GM23338 (cell line): ENCODE results near the gene RAC3. TPM values are rescaled to one million over a fixed set of nuclear protein-coding genes. Genes with fewer than 3 reads are reported as not detected.

Experiments
- ATAC-seq: fragments of 200-7000 bp; cut with Tn5 transposase; 3 replicates; pipeline ENCODE4 v1.9.1; 2020
- DNase-seq: peaks from one replicate; pipeline ENCODE4 v3.0.0-alpha.2; 2015; ENCODE audit warnings: low spot score
- H2AFZ ChIP-seq: fragments of 200-600 bp; sonication (generic); 2 replicates; pipeline ENCODE4 v1.8.0; 2016; ENCODE audit warnings: antibody characterized with exemption, mild to moderate bottlenecking, moderate library complexity
- H3F3A ChIP-seq: fragments of 200-600 bp; sonication (generic); replicated peaks from 2 replicates; pipeline ENCODE4 v1.8.0; 2017; ENCODE audit warnings: antibody characterized with exemption, mixed run types, low read depth
- H3K27ac ChIP-seq: fragments of 200-600 bp; sonication (generic); 2 replicates; pipeline ENCODE4 v1.6.1; 2016; ENCODE audit warnings: low read depth
- H3K27me3 ChIP-seq: fragments of 200-600 bp; sonication (generic); 2 replicates; pipeline ENCODE4 v1.8.0; 2016; ENCODE audit warnings: mild to moderate bottlenecking, mixed run types, moderate library complexity; ENCODE audit not compliant: insufficient read depth
- H3K36me3 ChIP-seq: fragments of 200-600 bp; sonication (generic); 2 replicates; pipeline ENCODE4 v1.8.0; 2016; ENCODE audit warnings: mild to moderate bottlenecking; ENCODE audit not compliant: insufficient read depth
- H3K4me1 ChIP-seq: fragments of 200-600 bp; sonication (generic); 2 replicates; pipeline ENCODE4 v1.8.0; 2016; ENCODE audit warnings: mild to moderate bottlenecking, moderate library complexity; ENCODE audit not compliant: insufficient read depth
- H3K4me2 ChIP-seq: fragments of 200-600 bp; sonication (generic); 2 replicates; pipeline ENCODE4 v1.7.1; 2017; ENCODE audit warnings: mixed run types
- H3K4me3 ChIP-seq: fragments of 200-600 bp; sonication (generic); 2 replicates; pipeline ENCODE4 v1.6.1; 2016; ENCODE audit warnings: mixed run types
- H3K79me2 ChIP-seq: fragments of 200-600 bp; sonication (generic); replicated peaks from 2 replicates; pipeline ENCODE4 v1.8.0; 2017; ENCODE audit warnings: mild to moderate bottlenecking; ENCODE audit not compliant: insufficient read depth
- H3K9me2 ChIP-seq: fragments of 200-600 bp; sonication (generic); 2 replicates; pipeline ENCODE4 v1.8.0; 2017; ENCODE audit not compliant: insufficient read depth
- H4K20me1 ChIP-seq: fragments of 200-600 bp; sonication (generic); replicated peaks from 2 replicates; pipeline ENCODE4 v1.8.0; 2017; ENCODE audit warnings: mild to moderate bottlenecking; ENCODE audit not compliant: insufficient read depth
- H3K27ac Mint-ChIP-seq: 2 replicates; pipeline ENCODE4 v1.8.0; 2020; ENCODE audit warnings: inconsistent platforms, mild to moderate bottlenecking, moderate library complexity, mixed read lengths
- H3K27me3 Mint-ChIP-seq: 3 replicates; pipeline ENCODE4 v1.8.0; 2022; ENCODE audit warnings: low read depth, mild to moderate bottlenecking, moderate library complexity, mixed read lengths, inconsistent platforms; ENCODE audit not compliant: insufficient read depth, poor library complexity
- H3K36me3 Mint-ChIP-seq: 3 replicates; pipeline ENCODE4 v1.8.0; 2021; ENCODE audit warnings: low read depth, mild to moderate bottlenecking, inconsistent platforms, moderate library complexity, mixed read lengths
- H3K4me1 Mint-ChIP-seq: 3 replicates; pipeline ENCODE4 v1.8.0; 2020; ENCODE audit warnings: mild to moderate bottlenecking, inconsistent platforms, mixed read lengths
- H3K4me3 Mint-ChIP-seq: 3 replicates; pipeline ENCODE4 v1.8.0; 2021; ENCODE audit warnings: moderate library complexity, mild to moderate bottlenecking, inconsistent platforms, mixed read lengths
- H3K9me3 Mint-ChIP-seq: 3 replicates; pipeline ENCODE4 v1.8.0; 2020; ENCODE audit warnings: moderate library complexity, mild to moderate bottlenecking, inconsistent platforms, mixed read lengths
- CREB1 ChIP-seq: fragments of 250-450 bp; sonication (Bioruptor Pico); IDR thresholded peaks from 2 replicates; pipeline ENCODE4 v1.5.0; 2020; ENCODE audit warnings: low read depth, mild to moderate bottlenecking, moderate library complexity
- EZH2 ChIP-seq: fragments of 200-600 bp; sonication (generic); IDR thresholded peaks from one replicate; pipeline ENCODE4 v1.8.0; 2017; ENCODE audit warnings: antibody characterized with exemption, mild to moderate bottlenecking, low read depth; ENCODE audit not compliant: unreplicated experiment
- EZH2phosphoT487 ChIP-seq: fragments of 200-600 bp; sonication (generic); IDR thresholded peaks from one replicate; pipeline ENCODE4 v1.8.1; 2018; ENCODE audit warnings: antibody characterized with exemption; ENCODE audit not compliant: unreplicated experiment
- JUNB ChIP-seq: IDR thresholded peaks from one replicate; pipeline ENCODE4 v1.6.1; 2016; ENCODE audit warnings: antibody characterized with exemption; ENCODE audit not compliant: unreplicated experiment
- NANOG ChIP-seq: IDR thresholded peaks from 2 replicates; pipeline ENCODE4 v1.6.1; 2016; ENCODE audit warnings: antibody characterized with exemption, borderline replicate concordance
- POLR2AphosphoS5 ChIP-seq: IDR thresholded peaks from 2 replicates; pipeline ENCODE4 v1.6.1; 2016; ENCODE audit warnings: antibody characterized with exemption, low read depth
- STAT1 ChIP-seq: IDR thresholded peaks from one replicate; pipeline ENCODE4 v1.6.1; 2016; ENCODE audit warnings: antibody characterized with exemption; ENCODE audit not compliant: unreplicated experiment
- ZNF114 ChIP-seq: fragments of 250-450 bp; sonication (Bioruptor Pico); IDR thresholded peaks from 2 replicates; pipeline ENCODE4 v1.5.0; 2020; ENCODE audit warnings: mild to moderate bottlenecking, moderate library complexity
- ZNF331 ChIP-seq: fragments of 250-450 bp; sonication (Bioruptor Pico); IDR thresholded peaks from 2 replicates; pipeline ENCODE4 v1.5.0; 2020; ENCODE audit warnings: low read depth, mild to moderate bottlenecking, moderate library complexity
- polyA plus RNA-seq: library from polyadenylated mRNA; unstranded; fragments of >200 nt; fragmentation: Nextera tagmentation; extraction: Ambion mirVana; gene quantifications from 2 replicates; pipeline ENCODE4 v1.2.1, GENCODE V29; 2016
- total RNA-seq: library from RNA; depleted of rRNA; stranded (reverse); fragments of >200 nt; shearing (Covaris generic); gene quantifications from 2 replicates; pipeline ENCODE4 v1.2.3, GENCODE V29; 2014
- TF ChIP-seq, protein P1 (sequence below), 2 experiments: fragments of 200-600 bp in 1 of 2; sonication (generic) in 1 of 2; conservative IDR thresholded peaks; 2 replicates each; pipeline versions ENCODE4 v1.5.1 to v1.6.1; 2016 to 2017; ENCODE audit warnings: antibody characterized with exemption in 2 of 2, low read depth in 2 of 2, mild to moderate bottlenecking in 2 of 2, moderate library complexity in 1 of 2
- TF ChIP-seq, protein P2 (sequence below): IDR thresholded peaks from one replicate; pipeline ENCODE4 v1.6.1; 2018; ENCODE audit warnings: antibody characterized with exemption; ENCODE audit not compliant: unreplicated experiment
- TF ChIP-seq, protein P3 (sequence below): IDR thresholded peaks from 2 replicates; pipeline ENCODE4 v1.6.1; 2016; ENCODE audit warnings: antibody characterized with exemption
- TF ChIP-seq, protein P4 (sequence below): fragments of 250-450 bp; sonication (Bioruptor Pico); IDR thresholded peaks from 2 replicates; pipeline ENCODE4 v1.5.0; 2020; ENCODE audit warnings: mild to moderate bottlenecking, moderate library complexity

The RAC3 gene
- total and polyA plus RNA-seq, 2 experiments from 2014 or later = 31.5 to 293 TPM

GRCh38 chr17:82036634-82037091 lies 5.2 kb downstream of the RAC3 start:
- Histone ChIP-seq H3F3A (peaks cover 11% of the 10 kb centered on the region), H3K79me2 (peaks cover 8% of the 10 kb centered on the region; the same call in 1 of the 2 replicates), H2AFZ (no peak overlapping the region), H3K36me3 (no peaks in the 10 kb centered on the region), H3K27me3 (no peaks in the 10 kb centered on the region), H3K4me1 (peaks cover 9% of the 10 kb centered on the region; the same call in 1 of the 2 replicates), H4K20me1 (no peaks in the 10 kb centered on the region; the same call in 1 of the 2 replicates), H3K9me2 (no peaks in the 10 kb centered on the region), H3K4me2 (peak overlapping the region; percentile 95), H3K4me3 (peak overlapping the region; percentile 81), H3K27ac (no peak overlapping the region)
- Mint-ChIP-seq H3K4me1 (peaks cover 27% of the 10 kb centered on the region), H3K36me3 (peaks cover 3% of the 10 kb centered on the region; the same call in 2 of the 3 replicates), H3K9me3 (no peaks in the 10 kb centered on the region; the same call in 2 of the 3 replicates), H3K27ac (no peak overlapping the region), H3K4me3 (peak overlapping the region; percentile 75), H3K27me3 (peaks cover 14% of the 10 kb centered on the region)
- DNase-seq (no peak), ATAC-seq (no peak)
- TF ChIP-seq POLR2AphosphoS5 (no peak), CREB1 (CRISPR knock-in tag) (no peak), EZH2phosphoT487 (no peak), ZNF331 (CRISPR knock-in tag) (no peak), STAT1 (no peak), NANOG (no peak), JUNB (no peak), ZNF114 (no peak), EZH2 (no peak)
- TF ChIP-seq, protein P1, sequence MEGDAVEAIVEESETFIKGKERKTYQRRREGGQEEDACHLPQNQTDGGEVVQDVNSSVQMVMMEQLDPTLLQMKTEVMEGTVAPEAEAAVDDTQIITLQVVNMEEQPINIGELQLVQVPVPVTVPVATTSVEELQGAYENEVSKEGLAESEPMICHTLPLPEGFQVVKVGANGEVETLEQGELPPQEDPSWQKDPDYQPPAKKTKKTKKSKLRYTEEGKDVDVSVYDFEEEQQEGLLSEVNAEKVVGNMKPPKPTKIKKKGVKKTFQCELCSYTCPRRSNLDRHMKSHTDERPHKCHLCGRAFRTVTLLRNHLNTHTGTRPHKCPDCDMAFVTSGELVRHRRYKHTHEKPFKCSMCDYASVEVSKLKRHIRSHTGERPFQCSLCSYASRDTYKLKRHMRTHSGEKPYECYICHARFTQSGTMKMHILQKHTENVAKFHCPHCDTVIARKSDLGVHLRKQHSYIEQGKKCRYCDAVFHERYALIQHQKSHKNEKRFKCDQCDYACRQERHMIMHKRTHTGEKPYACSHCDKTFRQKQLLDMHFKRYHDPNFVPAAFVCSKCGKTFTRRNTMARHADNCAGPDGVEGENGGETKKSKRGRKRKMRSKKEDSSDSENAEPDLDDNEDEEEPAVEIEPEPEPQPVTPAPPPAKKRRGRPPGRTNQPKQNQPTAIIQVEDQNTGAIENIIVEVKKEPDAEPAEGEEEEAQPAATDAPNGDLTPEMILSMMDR (conservative IDR thresholded peaks at IDR 0.05; ENCODE audit: low read depth in 2 of 2) = no peak
- TF ChIP-seq, protein P2, sequence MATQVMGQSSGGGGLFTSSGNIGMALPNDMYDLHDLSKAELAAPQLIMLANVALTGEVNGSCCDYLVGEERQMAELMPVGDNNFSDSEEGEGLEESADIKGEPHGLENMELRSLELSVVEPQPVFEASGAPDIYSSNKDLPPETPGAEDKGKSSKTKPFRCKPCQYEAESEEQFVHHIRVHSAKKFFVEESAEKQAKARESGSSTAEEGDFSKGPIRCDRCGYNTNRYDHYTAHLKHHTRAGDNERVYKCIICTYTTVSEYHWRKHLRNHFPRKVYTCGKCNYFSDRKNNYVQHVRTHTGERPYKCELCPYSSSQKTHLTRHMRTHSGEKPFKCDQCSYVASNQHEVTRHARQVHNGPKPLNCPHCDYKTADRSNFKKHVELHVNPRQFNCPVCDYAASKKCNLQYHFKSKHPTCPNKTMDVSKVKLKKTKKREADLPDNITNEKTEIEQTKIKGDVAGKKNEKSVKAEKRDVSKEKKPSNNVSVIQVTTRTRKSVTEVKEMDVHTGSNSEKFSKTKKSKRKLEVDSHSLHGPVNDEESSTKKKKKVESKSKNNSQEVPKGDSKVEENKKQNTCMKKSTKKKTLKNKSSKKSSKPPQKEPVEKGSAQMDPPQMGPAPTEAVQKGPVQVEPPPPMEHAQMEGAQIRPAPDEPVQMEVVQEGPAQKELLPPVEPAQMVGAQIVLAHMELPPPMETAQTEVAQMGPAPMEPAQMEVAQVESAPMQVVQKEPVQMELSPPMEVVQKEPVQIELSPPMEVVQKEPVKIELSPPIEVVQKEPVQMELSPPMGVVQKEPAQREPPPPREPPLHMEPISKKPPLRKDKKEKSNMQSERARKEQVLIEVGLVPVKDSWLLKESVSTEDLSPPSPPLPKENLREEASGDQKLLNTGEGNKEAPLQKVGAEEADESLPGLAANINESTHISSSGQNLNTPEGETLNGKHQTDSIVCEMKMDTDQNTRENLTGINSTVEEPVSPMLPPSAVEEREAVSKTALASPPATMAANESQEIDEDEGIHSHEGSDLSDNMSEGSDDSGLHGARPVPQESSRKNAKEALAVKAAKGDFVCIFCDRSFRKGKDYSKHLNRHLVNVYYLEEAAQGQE = no peak
- TF ChIP-seq, protein P3, sequence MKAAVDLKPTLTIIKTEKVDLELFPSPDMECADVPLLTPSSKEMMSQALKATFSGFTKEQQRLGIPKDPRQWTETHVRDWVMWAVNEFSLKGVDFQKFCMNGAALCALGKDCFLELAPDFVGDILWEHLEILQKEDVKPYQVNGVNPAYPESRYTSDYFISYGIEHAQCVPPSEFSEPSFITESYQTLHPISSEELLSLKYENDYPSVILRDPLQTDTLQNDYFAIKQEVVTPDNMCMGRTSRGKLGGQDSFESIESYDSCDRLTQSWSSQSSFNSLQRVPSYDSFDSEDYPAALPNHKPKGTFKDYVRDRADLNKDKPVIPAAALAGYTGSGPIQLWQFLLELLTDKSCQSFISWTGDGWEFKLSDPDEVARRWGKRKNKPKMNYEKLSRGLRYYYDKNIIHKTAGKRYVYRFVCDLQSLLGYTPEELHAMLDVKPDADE = no peak
- TF ChIP-seq, protein P4, sequence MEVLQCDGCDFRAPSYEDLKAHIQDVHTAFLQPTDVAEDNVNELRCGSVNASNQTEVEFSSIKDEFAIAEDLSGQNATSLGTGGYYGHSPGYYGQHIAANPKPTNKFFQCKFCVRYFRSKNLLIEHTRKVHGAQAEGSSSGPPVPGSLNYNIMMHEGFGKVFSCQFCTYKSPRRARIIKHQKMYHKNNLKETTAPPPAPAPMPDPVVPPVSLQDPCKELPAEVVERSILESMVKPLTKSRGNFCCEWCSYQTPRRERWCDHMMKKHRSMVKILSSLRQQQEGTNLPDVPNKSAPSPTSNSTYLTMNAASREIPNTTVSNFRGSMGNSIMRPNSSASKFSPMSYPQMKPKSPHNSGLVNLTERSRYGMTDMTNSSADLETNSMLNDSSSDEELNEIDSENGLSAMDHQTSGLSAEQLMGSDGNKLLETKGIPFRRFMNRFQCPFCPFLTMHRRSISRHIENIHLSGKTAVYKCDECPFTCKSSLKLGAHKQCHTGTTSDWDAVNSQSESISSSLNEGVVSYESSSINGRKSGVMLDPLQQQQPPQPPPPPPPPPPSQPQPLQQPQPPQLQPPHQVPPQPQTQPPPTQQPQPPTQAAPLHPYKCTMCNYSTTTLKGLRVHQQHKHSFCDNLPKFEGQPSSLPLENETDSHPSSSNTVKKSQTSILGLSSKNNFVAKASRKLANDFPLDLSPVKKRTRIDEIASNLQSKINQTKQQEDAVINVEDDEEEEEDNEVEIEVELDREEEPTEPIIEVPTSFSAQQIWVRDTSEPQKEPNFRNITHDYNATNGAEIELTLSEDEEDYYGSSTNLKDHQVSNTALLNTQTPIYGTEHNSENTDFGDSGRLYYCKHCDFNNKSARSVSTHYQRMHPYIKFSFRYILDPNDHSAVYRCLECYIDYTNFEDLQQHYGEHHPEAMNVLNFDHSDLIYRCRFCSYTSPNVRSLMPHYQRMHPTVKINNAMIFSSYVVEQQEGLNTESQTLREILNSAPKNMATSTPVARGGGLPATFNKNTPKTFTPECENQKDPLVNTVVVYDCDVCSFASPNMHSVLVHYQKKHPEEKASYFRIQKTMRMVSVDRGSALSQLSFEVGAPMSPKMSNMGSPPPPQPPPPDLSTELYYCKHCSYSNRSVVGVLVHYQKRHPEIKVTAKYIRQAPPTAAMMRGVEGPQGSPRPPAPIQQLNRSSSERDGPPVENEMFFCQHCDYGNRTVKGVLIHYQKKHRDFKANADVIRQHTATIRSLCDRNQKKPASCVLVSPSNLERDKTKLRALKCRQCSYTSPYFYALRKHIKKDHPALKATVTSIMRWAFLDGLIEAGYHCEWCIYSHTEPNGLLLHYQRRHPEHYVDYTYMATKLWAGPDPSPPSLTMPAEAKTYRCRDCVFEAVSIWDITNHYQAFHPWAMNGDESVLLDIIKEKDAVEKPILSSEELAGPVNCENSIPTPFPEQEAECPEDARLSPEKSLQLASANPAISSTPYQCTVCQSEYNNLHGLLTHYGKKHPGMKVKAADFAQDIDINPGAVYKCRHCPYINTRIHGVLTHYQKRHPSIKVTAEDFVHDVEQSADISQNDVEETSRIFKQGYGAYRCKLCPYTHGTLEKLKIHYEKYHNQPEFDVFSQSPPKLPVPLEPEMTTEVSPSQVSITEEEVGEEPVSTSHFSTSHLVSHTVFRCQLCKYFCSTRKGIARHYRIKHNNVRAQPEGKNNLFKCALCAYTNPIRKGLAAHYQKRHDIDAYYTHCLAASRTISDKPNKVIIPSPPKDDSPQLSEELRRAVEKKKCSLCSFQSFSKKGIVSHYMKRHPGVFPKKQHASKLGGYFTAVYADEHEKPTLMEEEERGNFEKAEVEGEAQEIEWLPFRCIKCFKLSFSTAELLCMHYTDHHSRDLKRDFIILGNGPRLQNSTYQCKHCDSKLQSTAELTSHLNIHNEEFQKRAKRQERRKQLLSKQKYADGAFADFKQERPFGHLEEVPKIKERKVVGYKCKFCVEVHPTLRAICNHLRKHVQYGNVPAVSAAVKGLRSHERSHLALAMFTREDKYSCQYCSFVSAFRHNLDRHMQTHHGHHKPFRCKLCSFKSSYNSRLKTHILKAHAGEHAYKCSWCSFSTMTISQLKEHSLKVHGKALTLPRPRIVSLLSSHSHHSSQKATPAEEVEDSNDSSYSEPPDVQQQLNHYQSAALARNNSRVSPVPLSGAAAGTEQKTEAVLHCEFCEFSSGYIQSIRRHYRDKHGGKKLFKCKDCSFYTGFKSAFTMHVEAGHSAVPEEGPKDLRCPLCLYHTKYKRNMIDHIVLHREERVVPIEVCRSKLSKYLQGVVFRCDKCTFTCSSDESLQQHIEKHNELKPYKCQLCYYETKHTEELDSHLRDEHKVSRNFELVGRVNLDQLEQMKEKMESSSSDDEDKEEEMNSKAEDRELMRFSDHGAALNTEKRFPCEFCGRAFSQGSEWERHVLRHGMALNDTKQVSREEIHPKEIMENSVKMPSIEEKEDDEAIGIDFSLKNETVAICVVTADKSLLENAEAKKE (CRISPR knock-in tag) = no peak
